Hepatocyte (in vitro differentiated cells): ENCODE measurements around the gene TFDP2. TPM values are rescaled to one million over a fixed set of nuclear protein-coding genes. Genes with fewer than 3 reads are reported as not detected.
A peak's percentile ranks its signal among the peaks of the same experiment; 100 is the strongest.

Experiments used
- DNase-seq: peaks from one replicate; pipeline ENCODE4 v3.0.0-alpha.2; 2016; ENCODE audit warnings: low spot score
- H2AFZ ChIP-seq: fragments of 200-600 bp; sonication (generic); 2 replicates; pipeline ENCODE4 v1.6.0; 2016; ENCODE audit warnings: antibody characterized with exemption, mild to moderate bottlenecking
- H3K27ac ChIP-seq: fragments of 200-600 bp; sonication (generic); 2 replicates; pipeline ENCODE4 v1.5.1; 2016; ENCODE audit warnings: mild to moderate bottlenecking
- H3K27me3 ChIP-seq: fragments of 200-600 bp; sonication (generic); 2 replicates; pipeline ENCODE4 v1.6.1; 2016
- H3K36me3 ChIP-seq: fragments of 200-600 bp; sonication (generic); replicated peaks from 2 replicates; pipeline ENCODE4 v1.5.1; 2016; ENCODE audit warnings: low read depth; ENCODE audit not compliant: insufficient read depth
- H3K4me1 ChIP-seq: fragments of 200-600 bp; sonication (generic); 2 replicates; pipeline ENCODE4 v1.5.1; 2016; ENCODE audit warnings: mild to moderate bottlenecking, moderate library complexity; ENCODE audit not compliant: insufficient read depth
- H3K4me2 ChIP-seq: fragments of 200-600 bp; sonication (generic); 2 replicates; pipeline ENCODE4 v1.6.0; 2016
- H3K4me3 ChIP-seq: fragments of 200-600 bp; sonication (generic); 2 replicates; pipeline ENCODE4 v1.5.1; 2016; ENCODE audit warnings: mild to moderate bottlenecking
- H3K79me2 ChIP-seq: fragments of 200-600 bp; sonication (generic); 2 replicates; pipeline ENCODE4 v1.6.0; 2017; ENCODE audit warnings: mild to moderate bottlenecking
- H3K9me2 ChIP-seq: fragments of 200-600 bp; sonication (generic); replicated peaks from 2 replicates; pipeline ENCODE4 v1.6.0; 2017; ENCODE audit warnings: mild to moderate bottlenecking; ENCODE audit not compliant: insufficient read depth
- H3K9me3 ChIP-seq: fragments of 200-600 bp; sonication (generic); 2 replicates; pipeline ENCODE4 v1.5.1; 2016; ENCODE audit warnings: low read depth, mild to moderate bottlenecking
- H4K20me1 ChIP-seq: fragments of 200-600 bp; sonication (generic); 2 replicates; pipeline ENCODE4 v1.6.0; 2016; ENCODE audit warnings: mild to moderate bottlenecking; ENCODE audit not compliant: insufficient read depth, poor library complexity, severe bottlenecking
- CTCF ChIP-seq: fragments of 200-600 bp; sonication (generic); IDR thresholded peaks from 2 replicates; pipeline ENCODE4 v1.5.1; 2016; ENCODE audit warnings: antibody characterized with exemption, mild to moderate bottlenecking; ENCODE audit not compliant: poor library complexity
- EZH2 ChIP-seq: fragments of 200-600 bp; sonication (generic); IDR thresholded peaks from 2 replicates; pipeline ENCODE4 v1.6.1; 2016; ENCODE audit warnings: antibody characterized with exemption, mild to moderate bottlenecking, borderline replicate concordance
- EZH2phosphoT487 ChIP-seq: fragments of 200-600 bp; sonication (generic); IDR thresholded peaks from one replicate; pipeline ENCODE4 v1.6.1; 2018; ENCODE audit warnings: antibody characterized with exemption, mild to moderate bottlenecking, low read depth, moderate library complexity; ENCODE audit not compliant: unreplicated experiment, severe bottlenecking
- WGBS: methylation state at CpG from one replicate; pipeline ENCODE4 v1.1.6; 2016; ENCODE audit warnings: low lambda C conversion rate; ENCODE audit errors: missing lambda C conversion rate; 5-methylcytosine and 5-hydroxymethylcytosine counted together
- polyA plus RNA-seq: library from polyadenylated mRNA; unstranded; fragments of >200 nt; fragmentation: Nextera tagmentation; extraction: Ambion mirVana; gene quantifications from 2 replicates; pipeline ENCODE4 v1.2.1, GENCODE V29; 2016
- total RNA-seq: library from RNA; depleted of rRNA; stranded (reverse); fragments of >200 nt; gene quantifications from 2 replicates; pipeline ENCODE4 v1.2.3, GENCODE V29; 2014

TFDP2 gene
- total and polyA plus RNA-seq, 2 experiments from 2014 or later, result 57.6 to 61.6 TPM

DNA sequence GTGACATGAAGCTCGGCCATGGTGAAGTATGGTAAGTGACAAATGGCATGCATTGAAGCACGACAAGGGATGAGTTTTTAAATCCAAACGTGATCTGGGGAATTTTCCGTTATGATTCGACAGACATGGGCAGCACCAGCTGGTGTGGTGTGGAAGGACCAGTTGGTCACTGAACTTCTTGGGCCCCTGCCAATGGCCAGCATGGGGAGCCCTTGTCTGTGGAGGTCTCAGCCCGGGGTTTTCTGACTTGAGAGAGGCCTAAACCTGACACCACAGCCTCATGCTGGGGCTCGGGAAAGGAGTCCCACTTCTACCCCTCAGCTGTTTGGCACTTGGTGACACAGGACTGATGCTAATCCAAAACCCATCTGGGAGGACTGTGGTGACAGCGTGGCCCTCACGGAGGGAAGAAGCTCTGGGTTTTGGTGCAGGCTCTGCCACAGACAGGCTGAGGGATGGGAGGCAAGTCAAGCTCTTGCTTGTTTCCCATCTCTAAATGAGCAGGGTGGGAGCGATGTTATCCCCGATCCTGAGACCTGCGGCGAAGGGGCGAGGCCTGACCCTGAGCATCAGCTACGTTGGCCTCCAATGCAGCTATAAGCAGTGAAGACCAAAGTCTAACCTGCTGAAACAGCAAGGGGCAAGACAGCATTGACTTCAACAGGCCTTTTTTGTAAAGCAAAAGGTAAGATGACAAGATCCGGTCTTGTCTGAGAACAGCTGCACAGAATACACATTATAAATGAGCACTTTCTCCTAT, 203.4 kb downstream of the TFDP2 start:
- Histone ChIP-seq H3K27me3 (no peaks in the 10 kb centered on the region), H3K4me1 (peaks cover 2% of the 10 kb centered on the region), H3K36me3 (no peaks in the 10 kb centered on the region), H3K4me2 (no peak overlapping the region), H4K20me1 (no peaks in the 10 kb centered on the region), H3K4me3 (no peak overlapping the region), H3K27ac (no peak overlapping the region), H3K79me2 (no peaks in the 10 kb centered on the region), H2AFZ (no peak overlapping the region), H3K9me3 (no peaks in the 10 kb centered on the region), H3K9me2 (no peaks in the 10 kb centered on the region)
- 91% methylated on average over 16 of the region's 16 CpGs for WGBS
- no peak for DNase-seq
- no peak for TF ChIP-seq EZH2

GRCh38 chr3:141942006-141942405, 207.3 kb downstream of the TFDP2 start:
- no peaks in the 10 kb centered on the region for H3K27me3 ChIP-seq
- no peak overlapping the region for H3K4me2 ChIP-seq
- no peaks in the 10 kb centered on the region for H3K9me2 ChIP-seq
- TF ChIP-seq EZH2 (no peak), EZH2phosphoT487 (no peak), CTCF (no peak)
- H2AFZ ChIP-seq, result no peak overlapping the region
- no peaks in the 10 kb centered on the region for H3K9me3 ChIP-seq
- DNase-seq, result peak; percentile 35
- H3K27ac ChIP-seq, result peak overlapping the region; percentile 78
- no peaks in the 10 kb centered on the region for H4K20me1 ChIP-seq
- peaks cover 17% of the 10 kb centered on the region for H3K4me1 ChIP-seq
- H3K36me3 ChIP-seq, result no peaks in the 10 kb centered on the region
- 86% methylated on average over 8 of the region's 8 CpGs for WGBS
- no peaks in the 10 kb centered on the region for H3K79me2 ChIP-seq
- H3K4me3 ChIP-seq, result no peak overlapping the region

DNA sequence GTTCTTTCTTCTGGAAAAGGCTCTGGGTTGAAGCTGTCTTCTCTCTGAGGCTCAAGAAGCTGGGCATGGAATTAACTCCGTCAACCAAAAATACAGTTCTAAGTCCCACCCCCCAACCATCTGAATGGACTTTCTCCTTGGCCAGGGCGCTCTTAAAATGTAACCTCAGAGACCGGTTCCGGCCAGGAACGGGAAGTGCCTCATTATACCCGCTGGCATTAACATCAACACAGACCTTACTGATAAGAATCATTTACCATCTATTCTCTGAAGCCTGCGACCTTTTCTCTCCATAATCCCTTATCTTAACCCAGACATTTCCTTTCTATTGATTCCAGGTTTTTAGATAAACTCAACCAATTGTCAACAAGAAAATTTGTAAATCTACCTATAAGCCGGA, 208.3 kb downstream of the TFDP2 start:
- Histone ChIP-seq H3K4me1 (peaks cover 17% of the 10 kb centered on the region), H3K27ac (peak overlapping the region; percentile 78), H3K4me2 (no peak overlapping the region), H3K4me3 (no peak overlapping the region), H3K9me3 (no peaks in the 10 kb centered on the region), H2AFZ (no peak overlapping the region), H3K79me2 (no peaks in the 10 kb centered on the region), H3K36me3 (no peaks in the 10 kb centered on the region), H3K27me3 (no peaks in the 10 kb centered on the region), H3K9me2 (no peaks in the 10 kb centered on the region), H4K20me1 (no peaks in the 10 kb centered on the region)
- TF ChIP-seq EZH2 (no peak), CTCF (no peak), EZH2phosphoT487 (no peak)
- DNase-seq, result no peak
- 44% methylated on average over 8 of the region's 8 CpGs for WGBS

DNA sequence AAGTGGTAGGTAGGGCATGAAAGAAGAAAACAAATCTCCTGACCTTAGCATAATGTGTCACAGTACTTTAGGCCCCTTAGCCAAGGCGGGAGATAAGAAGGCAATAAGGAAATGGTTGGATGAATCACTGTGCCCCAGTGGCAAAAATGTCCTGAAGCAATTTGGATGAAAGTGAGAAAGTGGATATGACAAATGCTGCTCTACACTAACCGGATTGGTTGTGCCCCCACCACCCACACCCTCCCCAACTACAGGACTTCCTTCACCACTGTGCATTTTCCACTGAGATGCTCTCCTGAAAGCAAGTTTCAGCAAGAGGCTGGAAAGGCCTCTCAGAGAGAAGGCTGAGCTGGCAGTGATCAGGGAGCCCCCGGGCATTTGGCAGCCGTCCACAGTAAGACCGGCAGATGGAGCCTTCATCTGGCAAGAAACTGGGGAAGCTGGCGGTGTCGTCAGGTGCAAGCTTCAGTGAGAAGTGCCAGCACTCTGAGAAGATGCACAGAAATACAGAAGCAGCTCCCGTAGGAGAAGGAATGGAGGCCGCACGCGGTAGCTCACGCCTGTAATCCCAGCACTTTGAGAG, 209.1 kb downstream of the TFDP2 start:
- H3K36me3 ChIP-seq, result no peaks in the 10 kb centered on the region
- no peak overlapping the region for H2AFZ ChIP-seq
- H3K27me3 ChIP-seq, result no peaks in the 10 kb centered on the region
- no peaks in the 10 kb centered on the region for H4K20me1 ChIP-seq
- H3K27ac ChIP-seq, result peak overlapping the region; percentile 78
- WGBS, result 56% methylated on average over 12 of the region's 12 CpGs
- H3K9me3 ChIP-seq, result no peaks in the 10 kb centered on the region
- H3K4me3 ChIP-seq, result no peak overlapping the region
- peaks cover 17% of the 10 kb centered on the region for H3K4me1 ChIP-seq
- peak overlapping the region; percentile 1 for H3K4me2 ChIP-seq
- no peaks in the 10 kb centered on the region for H3K79me2 ChIP-seq
- TF ChIP-seq CTCF (peak; percentile 10), EZH2phosphoT487 (no peak), EZH2 (no peak)
- DNase-seq, result peak; percentile 62
- H3K9me2 ChIP-seq, result no peaks in the 10 kb centered on the region
